Activated T-helper 1 cell treated with anti-CD3 and anti-CD28 coated beads, Interleukin-2, amount 50 U/mL, for 16 hours (primary cell): ENCODE data around the gene MAPK6.

Source experiments
- DNase-seq, 2 donors: peaks; one replicate each; pipeline ENCODE4 v3.0.0-alpha.2; 2020; ENCODE audit warnings: low read depth in 1 of 2, low spot score in 1 of 2

The MAPK6 gene

GRCh38 chr15:52101542-52102323, 82.7 kb downstream of the MAPK6 start:
- no peak for DNase-seq

- DNase-seq, result no peak
These were observed 83.4 kb downstream of the MAPK6 start for GRCh38 chr15:52102463-52102862.

GRCh38 chr15:52103217-52104207, 84.5 kb downstream of the MAPK6 start:
- DNase-seq, result no peak

- DNase-seq, result no peak
These were observed 85.5 kb downstream of the MAPK6 start for GRCh38 chr15:52104532-52105004.

- no peak for DNase-seq
These were observed 86.8 kb downstream of the MAPK6 start for GRCh38 chr15:52105846-52106245.

GRCh38 chr15:52106641-52107040, 87.6 kb downstream of the MAPK6 start:
- no peak for DNase-seq

GRCh38 chr15:52107238-52107637, 88.2 kb downstream of the MAPK6 start:
- no peak for DNase-seq

GRCh38 chr15:52109559-52110451, 90.8 kb downstream of the MAPK6 start:
- DNase-seq, result no peak

- DNase-seq, result no peak
These were observed 92.6 kb downstream of the MAPK6 start for GRCh38 chr15:52111517-52112202.

GRCh38 chr15:52112203-52112750, 93.3 kb downstream of the MAPK6 start:
- peak in 1 of 2 donors; percentile 24 for DNase-seq

- DNase-seq, result no peak
These were observed 94.2 kb downstream of the MAPK6 start for GRCh38 chr15:52113235-52113634.

GRCh38 chr15:52113708-52114107, 94.7 kb downstream of the MAPK6 start:
- DNase-seq, result no peak

- DNase-seq, result no peak
These were observed 95.4 kb downstream of the MAPK6 start for GRCh38 chr15:52114261-52115055.

- no peak for DNase-seq
These were observed 96.8 kb downstream of the MAPK6 start for GRCh38 chr15:52115598-52116427.
